HepG2 (cell line): ENCODE results near the gene EFNA3. TPM values are rescaled to one million over a fixed set of nuclear protein-coding genes. Genes with fewer than 3 reads are reported as not detected.
A peak's percentile ranks its signal among the peaks of the same experiment; 100 is the strongest.

Experiments used
- AHR ChIP-seq: IDR thresholded peaks from 2 replicates; pipeline ENCODE4 v1.6.1; 2018; ENCODE audit warnings: missing genetic modification reagents, missing compliant biosample characterization
- CHCHD3 ChIP-seq: sonication (generic); formaldehyde crosslinking; IDR thresholded peaks from 2 replicates; pipeline ENCODE4 v1.8.0; 2022; ENCODE audit warnings: mild to moderate bottlenecking, missing genetic modification reagents, moderate library complexity
- DMTF1 ChIP-seq: sonication (generic); formaldehyde crosslinking; IDR thresholded peaks from 2 replicates; pipeline ENCODE4 v1.4.0; 2020; ENCODE audit warnings: mild to moderate bottlenecking, missing genetic modification reagents
- GATAD2A ChIP-seq: IDR thresholded peaks from 2 replicates; pipeline ENCODE4 v1.6.1; 2016
- GRHL1 ChIP-seq: sonication (generic); formaldehyde crosslinking; conservative IDR thresholded peaks from 2 replicates; pipeline ENCODE4 v1.8.0; 2022; ENCODE audit warnings: missing genetic modification reagents
- JUN ChIP-seq: sonication (generic); formaldehyde crosslinking; IDR thresholded peaks from 2 replicates; pipeline ENCODE4 v1.4.0; 2020; ENCODE audit warnings: mild to moderate bottlenecking, missing genetic modification reagents
- NR3C1 ChIP-seq: sonication (generic); formaldehyde crosslinking; IDR thresholded peaks from 2 replicates; pipeline ENCODE4 v1.4.0; 2020; ENCODE audit warnings: missing genetic modification reagents
- RNF219 ChIP-seq: sonication (generic); formaldehyde crosslinking; IDR thresholded peaks from 2 replicates; pipeline ENCODE4 v1.5.0; 2020; ENCODE audit warnings: mild to moderate bottlenecking, missing genetic modification reagents
- SMC3 ChIP-seq: IDR thresholded peaks from 2 replicates; pipeline ENCODE4 v1.6.1; 2011; ENCODE audit warnings: low read length, improper control_type of control experiment
- ZBTB25 ChIP-seq: IDR thresholded peaks from 2 replicates; pipeline ENCODE4 v1.6.1; 2018; ENCODE audit warnings: missing genetic modification reagents
- ZMAT5 ChIP-seq: sonication (generic); formaldehyde crosslinking; IDR thresholded peaks from 2 replicates; pipeline ENCODE4 v1.5.0; 2020; ENCODE audit warnings: mild to moderate bottlenecking, low read depth, missing genetic modification reagents, borderline replicate concordance
- ZNF138 ChIP-seq: sonication (generic); formaldehyde crosslinking; IDR thresholded peaks from 2 replicates; pipeline ENCODE4 v1.5.0; 2020; ENCODE audit warnings: mild to moderate bottlenecking, low read depth, missing genetic modification reagents
- ZNF382 ChIP-seq: sonication (generic); formaldehyde crosslinking; IDR thresholded peaks from 2 replicates; pipeline ENCODE4 v1.5.0; 2020; ENCODE audit warnings: missing genetic modification reagents, mild to moderate bottlenecking, borderline replicate concordance
- ZNF737 ChIP-seq: sonication (generic); formaldehyde crosslinking; IDR thresholded peaks from 2 replicates; pipeline ENCODE4 v1.5.0; 2020; ENCODE audit warnings: missing genetic modification reagents, mild to moderate bottlenecking, borderline replicate concordance
- polyA plus RNA-seq, 8 experiments: library from polyadenylated mRNA; depleted of rRNA in 3 of 8; stranded (reverse) in 7 of 8; unstranded in 1 of 8; fragments of >200 nt; fragmentation: Illumina TruSeq in 4 of 8; extraction: Trizol in 4 of 8; gene quantifications; 2 replicates each; pipeline versions ENCODE4 v1.2.1 to v1.2.3, GENCODE V29; 2011 to 2016; ENCODE audit warnings: low read depth in 4 of 8, missing spikeins in 1 of 8, mixed read lengths in 1 of 8; ENCODE audit not compliant: insufficient read depth in 1 of 8
- total RNA-seq, 5 experiments: library from RNA; depleted of rRNA; stranded (reverse); fragments of >200 nt; fragmentation: Illumina TruSeq; extraction: Trizol; gene quantifications; 2 replicates each; pipeline ENCODE4 v1.2.3, GENCODE V29; 2016; ENCODE audit warnings: low read depth in 1 of 5
- TF ChIP-seq, protein P1 (sequence below): IDR thresholded peaks from 2 replicates; pipeline ENCODE4 v1.6.1; 2016; ENCODE audit warnings: mild to moderate bottlenecking, missing biosample characterization, missing genetic modification reagents
- TF ChIP-seq, protein P2 (sequence below): fragments of 450-650 bp; IDR thresholded peaks from 2 replicates; pipeline ENCODE4 v1.6.1; 2017
- TF ChIP-seq, protein P3 (sequence below): IDR thresholded peaks from 2 replicates; pipeline ENCODE4 v1.6.1; 2012; ENCODE audit warnings: low read depth, low read length, improper control_type of control experiment

The EFNA3 gene
- total and polyA plus RNA-seq, 2 of the 13 experiments (the other 11 are each of a cell fraction or from before 2014, with no cell fraction given): 1.0 to 5.7 TPM

- TF ChIP-seq NR3C1 (CRISPR knock-in tag): no peak
- no peak for TF ChIP-seq ZNF138 (CRISPR knock-in tag)
- no peak for TF ChIP-seq ZNF737 (CRISPR knock-in tag)
- no peak; the same call in 1 of the 2 replicates for TF ChIP-seq CHCHD3
- TF ChIP-seq ZBTB25 (CRISPR knock-in tag): no peak
- no peak for TF ChIP-seq ZMAT5 (CRISPR knock-in tag)
- TF ChIP-seq, protein P1, sequence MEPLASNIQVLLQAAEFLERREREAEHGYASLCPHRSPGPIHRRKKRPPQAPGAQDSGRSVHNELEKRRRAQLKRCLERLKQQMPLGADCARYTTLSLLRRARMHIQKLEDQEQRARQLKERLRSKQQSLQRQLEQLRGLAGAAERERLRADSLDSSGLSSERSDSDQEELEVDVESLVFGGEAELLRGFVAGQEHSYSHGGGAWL (CRISPR knock-in tag): no peak
- peak; percentile 24; the same call in 1 of the 2 replicates for TF ChIP-seq GATAD2A
- no peak; the same call in 1 of the 2 replicates for TF ChIP-seq JUN (CRISPR knock-in tag)
- no peak for TF ChIP-seq RNF219
- TF ChIP-seq, protein P2, sequence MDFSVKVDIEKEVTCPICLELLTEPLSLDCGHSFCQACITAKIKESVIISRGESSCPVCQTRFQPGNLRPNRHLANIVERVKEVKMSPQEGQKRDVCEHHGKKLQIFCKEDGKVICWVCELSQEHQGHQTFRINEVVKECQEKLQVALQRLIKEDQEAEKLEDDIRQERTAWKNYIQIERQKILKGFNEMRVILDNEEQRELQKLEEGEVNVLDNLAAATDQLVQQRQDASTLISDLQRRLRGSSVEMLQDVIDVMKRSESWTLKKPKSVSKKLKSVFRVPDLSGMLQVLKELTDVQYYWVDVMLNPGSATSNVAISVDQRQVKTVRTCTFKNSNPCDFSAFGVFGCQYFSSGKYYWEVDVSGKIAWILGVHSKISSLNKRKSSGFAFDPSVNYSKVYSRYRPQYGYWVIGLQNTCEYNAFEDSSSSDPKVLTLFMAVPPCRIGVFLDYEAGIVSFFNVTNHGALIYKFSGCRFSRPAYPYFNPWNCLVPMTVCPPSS: no peak
- TF ChIP-seq ZNF382: no peak
- TF ChIP-seq AHR: no peak
- no peak for TF ChIP-seq GRHL1 (CRISPR knock-in tag)
- TF ChIP-seq DMTF1 (CRISPR knock-in tag): no peak
- TF ChIP-seq SMC3: no peak
- TF ChIP-seq, protein P3, sequence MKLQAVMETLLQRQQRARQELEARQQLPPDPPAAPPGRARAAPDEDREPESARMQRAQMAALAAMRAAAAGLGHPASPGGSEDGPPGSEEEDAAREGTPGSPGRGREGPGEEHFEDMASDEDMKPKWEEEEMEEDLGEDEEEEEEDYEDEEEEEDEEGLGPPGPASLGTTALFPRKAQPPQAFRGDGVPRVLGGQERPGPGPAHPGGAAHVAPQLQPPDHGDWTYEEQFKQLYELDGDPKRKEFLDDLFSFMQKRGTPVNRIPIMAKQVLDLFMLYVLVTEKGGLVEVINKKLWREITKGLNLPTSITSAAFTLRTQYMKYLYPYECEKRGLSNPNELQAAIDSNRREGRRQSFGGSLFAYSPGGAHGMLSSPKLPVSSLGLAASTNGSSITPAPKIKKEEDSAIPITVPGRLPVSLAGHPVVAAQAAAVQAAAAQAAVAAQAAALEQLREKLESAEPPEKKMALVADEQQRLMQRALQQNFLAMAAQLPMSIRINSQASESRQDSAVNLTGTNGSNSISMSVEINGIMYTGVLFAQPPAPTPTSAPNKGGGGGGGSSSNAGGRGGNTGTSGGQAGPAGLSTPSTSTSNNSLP: no peak
Observed at GRCh38 chr1:155134880-155135414, 56.3 kb downstream of the EFNA3 start (continued).
